Measurements from ENCODE around the gene FIBP. TPM values are rescaled to one million over a fixed set of nuclear protein-coding genes. Genes with fewer than 3 reads are reported as not detected.
"Not testable (repeated sequence)": the region's sequence is repeated elsewhere in the genome, so short reads cannot be mapped to it uniquely, and the experiment has no call there.

The FIBP gene
- total RNA-seq, 1 donor from 2014 or later, result 44.0 TPM

DNA sequence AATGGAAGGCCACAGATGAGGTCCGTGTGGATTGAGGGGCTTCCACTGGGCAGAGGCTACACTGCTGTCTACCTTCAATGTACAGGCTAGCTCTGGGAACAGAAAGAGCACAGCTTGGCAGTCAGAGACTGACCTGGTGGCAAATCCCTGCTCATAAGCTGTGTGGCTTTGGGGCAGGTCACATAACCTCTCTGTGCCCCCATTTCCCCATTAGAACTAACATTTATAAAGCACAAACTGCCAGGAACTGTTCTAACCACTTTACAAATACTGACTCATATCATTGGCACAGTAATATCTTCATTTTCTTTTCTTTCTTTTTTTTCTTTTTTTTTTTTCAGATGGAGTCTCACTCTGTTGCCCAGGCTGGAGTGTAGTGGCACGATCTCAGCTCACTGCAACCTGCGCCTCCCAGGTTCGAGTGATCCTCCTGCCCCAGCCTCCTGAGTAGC lies 8.8 kb upstream of the FIBP start:
- TF ChIP-seq, protein P1, sequence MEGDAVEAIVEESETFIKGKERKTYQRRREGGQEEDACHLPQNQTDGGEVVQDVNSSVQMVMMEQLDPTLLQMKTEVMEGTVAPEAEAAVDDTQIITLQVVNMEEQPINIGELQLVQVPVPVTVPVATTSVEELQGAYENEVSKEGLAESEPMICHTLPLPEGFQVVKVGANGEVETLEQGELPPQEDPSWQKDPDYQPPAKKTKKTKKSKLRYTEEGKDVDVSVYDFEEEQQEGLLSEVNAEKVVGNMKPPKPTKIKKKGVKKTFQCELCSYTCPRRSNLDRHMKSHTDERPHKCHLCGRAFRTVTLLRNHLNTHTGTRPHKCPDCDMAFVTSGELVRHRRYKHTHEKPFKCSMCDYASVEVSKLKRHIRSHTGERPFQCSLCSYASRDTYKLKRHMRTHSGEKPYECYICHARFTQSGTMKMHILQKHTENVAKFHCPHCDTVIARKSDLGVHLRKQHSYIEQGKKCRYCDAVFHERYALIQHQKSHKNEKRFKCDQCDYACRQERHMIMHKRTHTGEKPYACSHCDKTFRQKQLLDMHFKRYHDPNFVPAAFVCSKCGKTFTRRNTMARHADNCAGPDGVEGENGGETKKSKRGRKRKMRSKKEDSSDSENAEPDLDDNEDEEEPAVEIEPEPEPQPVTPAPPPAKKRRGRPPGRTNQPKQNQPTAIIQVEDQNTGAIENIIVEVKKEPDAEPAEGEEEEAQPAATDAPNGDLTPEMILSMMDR (IDR thresholded peaks at IDR 0.05), result no peak
- peaks cover 52% of the 10 kb centered on the region for H3K4me1 ChIP-seq
- intact Hi-C loops (cut with DNase I), result no loop called here

DNA sequence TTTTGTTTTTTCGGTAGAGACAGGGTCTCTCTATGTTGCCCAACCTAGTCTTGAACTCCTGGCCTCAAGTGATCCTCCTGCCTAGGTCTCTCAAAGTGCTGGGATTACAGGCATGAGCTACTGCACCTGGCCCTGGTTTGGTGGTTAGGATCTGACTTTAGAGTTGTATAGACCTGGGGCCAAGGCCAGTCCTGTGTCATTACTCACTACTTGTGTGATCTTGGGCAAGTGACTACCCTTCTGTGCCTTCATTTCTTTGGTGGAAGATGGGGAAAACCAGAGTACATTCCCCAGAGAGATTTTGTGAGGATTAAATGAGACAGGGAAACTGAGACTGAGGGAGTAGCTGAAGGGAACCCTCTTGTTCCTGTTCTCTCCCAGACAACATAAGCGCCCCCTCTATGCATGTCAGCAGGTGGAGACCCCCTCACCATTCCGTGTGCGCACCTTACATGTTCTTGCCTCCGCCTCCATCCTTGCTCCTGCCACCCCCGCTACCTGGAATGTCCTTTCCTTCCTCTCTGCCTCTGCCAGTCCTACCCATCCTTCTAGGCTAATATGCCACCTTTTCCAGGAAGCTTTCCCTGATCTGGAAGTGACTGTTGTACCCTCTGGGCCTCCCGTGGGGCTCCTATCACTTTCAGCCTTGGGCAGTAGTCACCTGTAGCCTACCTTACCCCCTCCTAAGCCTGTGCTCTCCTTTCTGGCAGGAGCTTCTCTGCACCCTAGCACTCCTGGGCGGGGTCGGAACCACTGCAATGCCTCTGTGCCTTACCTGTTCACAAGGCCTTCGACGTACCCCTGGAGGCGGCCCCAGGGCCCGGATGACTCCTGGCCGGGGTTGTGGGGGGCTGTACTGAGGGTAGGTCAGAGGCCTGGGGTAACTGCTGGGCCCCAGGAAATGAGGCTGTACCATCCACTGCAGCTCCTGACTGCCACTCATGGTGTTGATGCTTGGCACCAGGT lies 8.0 kb upstream of the FIBP start:
- intact Hi-C loops (cut with DNase I), result no loop called here
- Histone ChIP-seq H3K9me3 (no peaks in the 10 kb centered on the region), H3K27ac (no peak overlapping the region), H3K36me3 (no peaks in the 10 kb centered on the region), H3K4me3 (no peak overlapping the region), H3K27me3 (ENCODE audit: low read depth) (no peaks in the 10 kb centered on the region), H3K4me1 (peaks cover 60% of the 10 kb centered on the region)
- ATAC-seq (no peak), DNase-seq (peak; percentile 26)
- TF ChIP-seq, protein P1 (IDR thresholded peaks at IDR 0.05), result no peak

More for the DNA sequence above, 8.8 kb upstream of the FIBP start:
- no peak for ATAC-seq
- DNase-seq, result no peak
- Histone ChIP-seq H3K4me3 (no peak overlapping the region), H3K27ac (no peak overlapping the region), H3K27me3 (ENCODE audit: low read depth) (no peaks in the 10 kb centered on the region), H3K36me3 (no peaks in the 10 kb centered on the region), H3K9me3 (no peaks in the 10 kb centered on the region)

DNA sequence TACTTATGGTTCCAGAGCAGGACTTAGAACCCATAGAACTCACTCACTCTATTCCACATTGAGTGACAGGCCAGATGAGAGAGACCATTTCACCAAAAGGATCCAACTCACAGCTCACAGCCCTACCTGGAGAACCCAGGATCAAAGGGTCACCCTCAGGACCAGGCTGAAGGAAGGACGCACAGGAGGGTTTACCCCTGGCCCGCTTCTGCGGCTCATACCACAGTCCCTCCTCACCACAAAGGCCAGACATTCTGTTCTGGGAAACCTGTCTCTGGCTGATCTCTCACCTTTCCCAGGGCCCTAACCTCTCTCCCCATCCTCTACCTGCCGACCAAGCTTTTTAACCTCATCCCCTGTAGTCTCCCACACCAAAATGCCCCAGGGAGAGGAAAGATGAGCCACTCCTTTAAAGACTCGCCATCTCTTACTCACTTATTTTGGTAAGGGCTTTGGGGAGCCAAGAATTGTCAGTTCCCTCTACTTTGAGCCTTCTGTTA lies 7.3 kb upstream of the FIBP start:
- Histone ChIP-seq H3K27me3 (ENCODE audit: low read depth) (no peaks in the 10 kb centered on the region), H3K4me3 (no peak overlapping the region), H3K27ac (no peak overlapping the region), H3K36me3 (no peaks in the 10 kb centered on the region), H3K9me3 (no peaks in the 10 kb centered on the region), H3K4me1 (peaks cover 59% of the 10 kb centered on the region)
- ATAC-seq, result no peak
- DNase-seq, result peak; percentile 4
- TF ChIP-seq, protein P1 (IDR thresholded peaks at IDR 0.05), result no peak
- intact Hi-C loops (cut with DNase I), result no loop called here

DNA sequence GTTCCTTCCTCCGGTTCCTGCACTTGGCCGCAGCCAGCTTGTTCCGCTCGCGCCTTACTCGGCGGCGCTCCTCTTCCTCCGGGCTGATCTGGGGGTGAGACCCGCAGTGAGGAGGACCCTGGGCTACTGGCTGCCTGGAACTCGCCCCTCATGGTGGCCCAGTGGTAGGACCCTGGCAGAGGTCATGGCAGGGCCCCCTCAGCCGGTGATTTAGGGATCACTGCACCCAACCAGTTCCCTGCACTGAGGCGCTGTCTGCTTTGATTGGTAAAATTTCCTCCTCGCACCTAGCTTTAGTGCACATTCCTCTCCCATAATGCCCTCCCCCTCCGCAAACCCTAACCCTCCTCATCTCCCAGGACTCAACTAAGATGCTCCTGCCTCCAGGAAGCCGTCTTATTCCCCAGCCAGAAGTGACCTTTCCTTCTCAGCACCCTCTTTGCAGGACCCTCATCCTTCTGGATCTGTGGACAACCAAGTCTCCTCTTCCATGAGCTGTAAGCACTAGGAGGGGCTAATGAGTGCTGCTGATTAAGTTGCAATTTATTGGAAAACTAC lies 5.8 kb upstream of the FIBP start:
- Histone ChIP-seq H3K4me1 (peaks cover 59% of the 10 kb centered on the region), H3K27me3 (ENCODE audit: low read depth) (no peaks in the 10 kb centered on the region), H3K4me3 (peak overlapping the region; percentile 88), H3K9me3 (no peaks in the 10 kb centered on the region), H3K36me3 (no peaks in the 10 kb centered on the region), H3K27ac (peak overlapping the region; percentile 98)
- no peak for ATAC-seq
- peak; percentile 77 for DNase-seq
- TF ChIP-seq, protein P1 (IDR thresholded peaks at IDR 0.05), result no peak
- intact Hi-C loops (cut with DNase I), result no loop called here

DNA sequence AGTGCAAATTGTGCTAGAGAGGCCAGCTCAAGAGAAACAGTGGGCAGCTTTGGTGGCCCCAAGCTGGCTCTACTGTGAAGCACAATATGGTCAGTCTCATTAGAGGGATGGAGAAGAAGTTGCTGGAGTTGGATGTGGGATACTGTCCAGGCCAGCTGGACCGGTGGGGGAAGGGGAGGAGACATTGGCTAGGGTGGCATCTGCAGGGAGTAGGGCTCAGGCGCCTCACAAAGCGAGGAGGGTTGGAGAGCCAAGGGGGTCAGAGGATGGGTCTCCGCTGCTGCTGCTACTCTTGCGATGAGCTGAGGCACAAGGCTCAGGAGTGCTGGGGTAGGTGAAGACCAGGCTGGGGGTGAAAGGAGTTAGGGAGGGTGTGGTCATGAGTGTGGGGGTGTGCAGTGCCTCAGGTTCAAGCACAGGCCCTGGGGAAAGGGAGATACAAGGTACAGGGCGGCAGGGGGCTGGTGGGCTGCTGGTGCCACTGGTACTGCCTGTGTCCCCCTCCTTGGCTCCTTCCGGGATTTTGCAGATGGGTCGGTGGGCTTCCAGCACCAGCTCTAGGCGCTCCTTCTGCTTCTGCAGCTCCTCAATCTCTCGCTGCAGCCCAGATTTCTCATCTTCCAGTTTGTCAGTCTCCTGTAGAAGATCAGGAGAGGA lies 4.5 kb upstream of the FIBP start:
- H3K4me3 ChIP-seq, result peak overlapping the region; percentile 88
- TF ChIP-seq, protein P1 (IDR thresholded peaks at IDR 0.05), result no peak
- H3K4me1 ChIP-seq, result peaks cover 57% of the 10 kb centered on the region
- DNase-seq (peak; percentile 38), ATAC-seq (no peak)
- H3K27ac ChIP-seq, result peak overlapping the region; percentile 98
- intact Hi-C loops (cut with DNase I), result no loop called here
- no peaks in the 10 kb centered on the region for H3K9me3 ChIP-seq
- no peaks in the 10 kb centered on the region for H3K27me3 ChIP-seq (ENCODE audit: low read depth)
- H3K36me3 ChIP-seq, result no peaks in the 10 kb centered on the region

DNA sequence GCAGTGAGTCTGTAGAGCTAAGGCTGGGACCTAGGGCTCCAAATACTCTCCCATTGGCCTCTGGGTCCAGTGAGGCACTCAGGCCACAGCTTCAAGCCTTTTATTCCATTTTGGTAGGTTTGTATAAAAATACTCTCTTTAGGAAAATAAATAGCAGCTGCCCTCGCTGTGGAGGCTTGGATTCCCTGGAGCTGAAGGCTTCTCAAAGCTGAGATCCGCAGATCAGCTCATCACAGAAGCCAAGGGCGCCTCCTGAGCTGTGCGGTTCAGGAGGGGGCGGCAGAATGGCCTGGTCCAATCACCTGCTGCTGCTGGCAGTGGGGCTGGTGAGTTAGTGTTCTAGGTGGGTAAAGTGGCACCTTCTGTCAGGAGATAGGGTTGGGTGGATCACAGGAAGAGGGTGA lies 3.9 kb upstream of the FIBP start:
- H3K4me3 ChIP-seq, result peak overlapping the region; percentile 88
- H3K36me3 ChIP-seq; intact Hi-C loops (cut with DNase I); ATAC-seq; H3K9me3 ChIP-seq; H3K27me3 ChIP-seq (ENCODE audit: low read depth): not testable (repeated sequence)
- DNase-seq, result peak; percentile 39
- peaks cover 63% of the 10 kb centered on the region for H3K4me1 ChIP-seq
- peak overlapping the region; percentile 98 for H3K27ac ChIP-seq
